GOT3 (cell line): ENCODE measurements around the gene CADM1.
A peak's percentile ranks its signal among the peaks of the same experiment; 100 is the strongest.

Source experiments
- DNase-seq: peaks from one replicate; lab custom pipeline; 2025; ENCODE audit warnings: mixed read lengths; lab: John Stamatoyannopoulos, UW

CADM1 gene

GRCh38 chr11:115504276-115505158 lies at the start of gene CADM1:
Gene CADM1 (minus strand): TSS chr11:115504415.
- DNase-seq = peak; percentile 35

GRCh38 chr11:115552773-115553438 lies 48.7 kb upstream of the CADM1 start:
- DNase-seq = no peak

- no peak for DNase-seq
These were observed 48.0 kb upstream of the CADM1 start for GRCh38 chr11:115552151-115552772.

- no peak for DNase-seq
These were observed 46.3 kb upstream of the CADM1 start for GRCh38 chr11:115550291-115551059.

- no peak for DNase-seq
These were observed 44.8 kb upstream of the CADM1 start for GRCh38 chr11:115548878-115549528.

- no peak for DNase-seq
These were observed 41.5 kb upstream of the CADM1 start for GRCh38 chr11:115545581-115546210.

GRCh38 chr11:115544422-115544948 lies 40.3 kb upstream of the CADM1 start:
- DNase-seq = no peak

- no peak for DNase-seq
These were observed 37.3 kb upstream of the CADM1 start for GRCh38 chr11:115541518-115541917.

- DNase-seq = no peak
These were observed 35.6 kb upstream of the CADM1 start for GRCh38 chr11:115539844-115540243.

- no peak for DNase-seq
These were observed 31.6 kb upstream of the CADM1 start for GRCh38 chr11:115535781-115536180.

- no peak for DNase-seq
These were observed 26.5 kb upstream of the CADM1 start for GRCh38 chr11:115530752-115531151.

- no peak for DNase-seq
These were observed 24.0 kb upstream of the CADM1 start for GRCh38 chr11:115528225-115528624.

GRCh38 chr11:115527534-115528125 lies 23.4 kb upstream of the CADM1 start:
- DNase-seq = no peak

- DNase-seq = no peak
These were observed 21.4 kb upstream of the CADM1 start for GRCh38 chr11:115525531-115526006.

- no peak for DNase-seq
These were observed 20.4 kb upstream of the CADM1 start for GRCh38 chr11:115524572-115524971.

GRCh38 chr11:115523727-115524399 lies 19.6 kb upstream of the CADM1 start:
- no peak for DNase-seq

- no peak for DNase-seq
These were observed 18.1 kb upstream of the CADM1 start for GRCh38 chr11:115522302-115522701.

- DNase-seq = no peak
These were observed 17.6 kb upstream of the CADM1 start for GRCh38 chr11:115521825-115522224.

- no peak for DNase-seq
These were observed 14.9 kb upstream of the CADM1 start for GRCh38 chr11:115518983-115519628.
